ENCODE results near the gene KRTAP9-2. TPM values are rescaled to one million over a fixed set of nuclear protein-coding genes. Genes with fewer than 3 reads are reported as not detected.

Gene KRTAP9-2
- total and polyA plus RNA-seq, 7 donors, result not detected

GRCh38 chr17:41190328-41190727, 36.1 kb upstream of the KRTAP9-2 start:
- intact Hi-C loops (cut with DNase I), result no loop called here
- Histone ChIP-seq H3K36me3 (ENCODE audit: insufficient read depth in 1 of 2, low read depth in 1 of 2) (no peaks in the 10 kb centered on the region), H3K27ac (no peak overlapping the region), H3K9me3 (no peaks in the 10 kb centered on the region), H3K4me1 (no peaks in the 10 kb centered on the region), H3K27me3 (ENCODE audit: insufficient read depth in 3 of 3, low read length in 2 of 3) (peaks cover 0 to 5% (median 2%) of the 10 kb centered on the region in 3 donors), H3K4me3 (no peak overlapping the region)
- TF ChIP-seq CTCF (IDR thresholded peaks at IDR 0.05), result no peak
- 67 to 73% (median 72%) methylated on average over 3 of the region's 3 CpGs for WGBS, 3 donors
- ATAC-seq (no peak), DNase-seq (no peak)

GRCh38 chr17:41196068-41196467, 30.4 kb upstream of the KRTAP9-2 start:
- no peak overlapping the region for H3K27ac ChIP-seq

GRCh38 chr17:41199421-41200078, 26.9 kb upstream of the KRTAP9-2 start:
- no peak for ATAC-seq
- H3K4me3 ChIP-seq, result no peak overlapping the region
- H3K9me3 ChIP-seq, result no peaks in the 10 kb centered on the region
- TF ChIP-seq CTCF (IDR thresholded peaks at IDR 0.05), result no peak
- DNase-seq, result no peak
- H3K36me3 ChIP-seq (ENCODE audit: insufficient read depth in 1 of 2, low read depth in 1 of 2), result no peaks in the 10 kb centered on the region
- no peaks in the 10 kb centered on the region for H3K4me1 ChIP-seq
- intact Hi-C loops (cut with DNase I), result no loop called here
- no peaks in the 10 kb centered on the region for H3K27me3 ChIP-seq (ENCODE audit: insufficient read depth in 3 of 3, low read length in 2 of 3)
- H3K27ac ChIP-seq, result no peak overlapping the region
- 64 to 85% (median 66%) methylated on average over 4 to 5 of the region's 5 CpGs for WGBS, 3 donors

More at GRCh38 chr17:41196068-41196467, 30.4 kb upstream of the KRTAP9-2 start:
- 37 to 46% (median 43%) methylated on average over 1 of the region's 1 CpG for WGBS, 3 donors
- Histone ChIP-seq H3K27me3 (ENCODE audit: insufficient read depth in 3 of 3, low read length in 2 of 3) (no peaks in the 10 kb centered on the region), H3K36me3 (ENCODE audit: insufficient read depth in 1 of 2, low read depth in 1 of 2) (no peaks in the 10 kb centered on the region), H3K4me3 (no peak overlapping the region), H3K9me3 (no peaks in the 10 kb centered on the region), H3K4me1 (no peaks in the 10 kb centered on the region)
- intact Hi-C loops (cut with DNase I), result no loop called here
- DNase-seq (no peak), ATAC-seq (no peak)
- TF ChIP-seq CTCF (IDR thresholded peaks at IDR 0.05), result no peak

GRCh38 chr17:41211845-41212466, 14.5 kb upstream of the KRTAP9-2 start:
- ATAC-seq (no peak), DNase-seq (no peak)
- no peak for TF ChIP-seq CTCF (IDR thresholded peaks at IDR 0.05)
- H3K9me3 ChIP-seq, result no peaks in the 10 kb centered on the region
- no peaks in the 10 kb centered on the region for H3K36me3 ChIP-seq (ENCODE audit: insufficient read depth in 1 of 2, low read depth in 1 of 2)
- intact Hi-C loops (cut with DNase I), result no loop called here
- 8 to 22% (median 12%) methylated on average over 1 of the region's 1 CpG for whole genome bisulfite sequencing, 3 donors
- no peak overlapping the region for H3K27ac ChIP-seq
- H3K4me3 ChIP-seq, result no peak overlapping the region
- H3K27me3 ChIP-seq (ENCODE audit: insufficient read depth in 3 of 3, low read length in 2 of 3), result peaks cover 0 to 8% (median 0%) of the 10 kb centered on the region in 3 donors
- H3K4me1 ChIP-seq, result no peaks in the 10 kb centered on the region
